H1 (cell line): ENCODE results near the gene VPS51. TPM values are rescaled to one million over a fixed set of nuclear protein-coding genes. Genes with fewer than 3 reads are reported as not detected.

Experiments
- CTCF ChIA-PET: fragments of 300-600 bp; sonication (Branson Sonifier 250); formaldehyde crosslinking; loops from one replicate; lab custom pipeline; 2021; ENCODE audit not compliant: partially characterized antibody; lab: Charles Lee
- POLR2A ChIA-PET: fragments of 300-600 bp; sonication (Branson Sonifier 250); formaldehyde crosslinking; loops from one replicate; lab custom pipeline; 2021; ENCODE audit warnings: inconsistent platforms; ENCODE audit not compliant: partially characterized antibody; lab: Charles Lee
- DNase-seq, 2 experiments: peaks; one replicate each; pipeline versions ENCODE4 v3.0.0 to v3.0.0-alpha.2; 2010 to 2022; ENCODE audit warnings: low spot score in 2 of 2, low read depth in 1 of 2, mixed read lengths in 1 of 2
- FAIRE-seq: peaks from 2 replicates; lab custom pipeline; 2011; peaks lifted over from hg19 to GRCh38; lab: Jason Lieb, UNC
- H2AFZ ChIP-seq: 2 replicates; pipeline ENCODE4 v1.8.1; 2012; ENCODE audit warnings: low read length, inconsistent platforms
- H2AK5ac ChIP-seq: 2 replicates; pipeline ENCODE4 v1.6.1; 2013; ENCODE audit warnings: low read depth, low read length
- H2BK120ac ChIP-seq: replicated peaks from 2 replicates; pipeline ENCODE3; 2013; ENCODE audit warnings: low read depth, low read length, inconsistent platforms
- H2BK12ac ChIP-seq: 2 replicates; pipeline ENCODE4 v1.6.1; 2013; ENCODE audit warnings: low read depth, low read length
- H2BK15ac ChIP-seq: 2 replicates; pipeline ENCODE4 v1.6.1; 2013; ENCODE audit warnings: low read length
- H2BK20ac ChIP-seq: 2 replicates; pipeline ENCODE4 v1.6.1; 2013; ENCODE audit warnings: low read length
- H2BK5ac ChIP-seq: 2 replicates; pipeline ENCODE4 v1.6.1; 2013; ENCODE audit warnings: low read depth, low read length
- H3K14ac ChIP-seq: 2 replicates; pipeline ENCODE4 v1.6.1; 2013; ENCODE audit warnings: inconsistent platforms; ENCODE audit not compliant: insufficient read length
- H3K18ac ChIP-seq: 2 replicates; pipeline ENCODE4 v1.6.1; 2013; ENCODE audit warnings: low read length; ENCODE audit errors: extremely low read depth
- H3K23ac ChIP-seq: 2 replicates; pipeline ENCODE4 v1.6.1; 2013; ENCODE audit warnings: inconsistent platforms; ENCODE audit not compliant: insufficient read length
- H3K23me2 ChIP-seq: 2 replicates; pipeline ENCODE4 v1.6.1; 2013; ENCODE audit warnings: low read depth, low read length
- H3K27ac ChIP-seq: 2 replicates; pipeline ENCODE4 v1.6.1; 2011; ENCODE audit warnings: low read depth, low read length, inconsistent platforms
- H3K27me3 ChIP-seq, 4 experiments: replicated peaks in 1 of 4; 1 replicate in 1 of 4; 2 replicates in 3 of 4; pipeline versions ENCODE4 v1.6.1 to v1.8.1; 2011 to 2013; ENCODE audit warnings: low read length in 3 of 4, mild to moderate bottlenecking in 3 of 4, inconsistent platforms in 2 of 4, mixed read lengths in 2 of 4, moderate library complexity in 1 of 4; ENCODE audit not compliant: control insufficient read depth in 3 of 4, insufficient read depth in 3 of 4; ENCODE audit errors: extremely low read depth in 1 of 4
- H3K36me3 ChIP-seq, 4 experiments: 2 replicates each; pipeline versions ENCODE4 v1.6.1 to v1.8.1; 2011 to 2013; ENCODE audit warnings: mild to moderate bottlenecking in 4 of 4, low read length in 3 of 4, moderate library complexity in 2 of 4, control low read depth in 1 of 4, inconsistent platforms in 1 of 4; ENCODE audit not compliant: insufficient read depth in 4 of 4, control insufficient read depth in 2 of 4
- H3K4ac ChIP-seq: replicated peaks from 2 replicates; pipeline ENCODE3; 2013; ENCODE audit warnings: low read length, low read depth, mixed read lengths, inconsistent platforms; ENCODE audit not compliant: insufficient read length
- H3K4me1 ChIP-seq, 4 experiments: replicated peaks in 1 of 4; 1 replicate in 1 of 4; 2 replicates in 3 of 4; pipeline versions ENCODE4 v1.6.1 to v1.8.1; 2011 to 2013; ENCODE audit warnings: low read length in 3 of 4, inconsistent platforms in 2 of 4, mixed read lengths in 1 of 4; ENCODE audit not compliant: insufficient read depth in 4 of 4, control insufficient read depth in 3 of 4
- H3K4me2 ChIP-seq, 2 experiments: 2 replicates each; pipeline versions ENCODE4 v1.6.1 to v1.8.1; 2011 to 2013; ENCODE audit warnings: low read depth in 2 of 2, low read length in 2 of 2, control low read depth in 1 of 2, inconsistent platforms in 1 of 2, mild to moderate bottlenecking in 1 of 2; ENCODE audit not compliant: insufficient read depth in 1 of 2
- H3K4me3 ChIP-seq, 4 experiments: fragments of 200-600, 300-600 bp in 1 of 4; sonication (generic), shearing (Covaris generic), sonication (Bioruptor Twin) in 1 of 4; 2 replicates each; pipeline versions ENCODE4 v1.5.1 to v1.8.1; 2011 to 2016; ENCODE audit warnings: low read length in 4 of 4, low read depth in 3 of 4, control low read depth in 2 of 4, inconsistent platforms in 2 of 4, mild to moderate bottlenecking in 2 of 4, mixed read lengths in 1 of 4, moderate library complexity in 1 of 4; ENCODE audit not compliant: insufficient read depth in 2 of 4; ENCODE audit errors: extremely low read depth in 1 of 4
- H3K56ac ChIP-seq: replicated peaks from 2 replicates; pipeline ENCODE3; 2013; ENCODE audit warnings: low read depth, mild to moderate bottlenecking, mixed read lengths, low read length, inconsistent platforms; ENCODE audit not compliant: insufficient read length
- H3K79me1 ChIP-seq: 2 replicates; pipeline ENCODE4 v1.6.1; 2013; ENCODE audit warnings: low read depth, low read length, control low read depth
- H3K79me2 ChIP-seq, 2 experiments: 2 replicates each; pipeline versions ENCODE4 v1.6.1 to v1.8.1; 2012 to 2013; ENCODE audit warnings: low read length in 2 of 2, mild to moderate bottlenecking in 2 of 2, inconsistent platforms in 1 of 2; ENCODE audit not compliant: insufficient read depth in 2 of 2, control insufficient read depth in 1 of 2
- H3K9ac ChIP-seq, 4 experiments: replicated peaks in 1 of 4; 1 replicate in 1 of 4; 2 replicates in 3 of 4; pipeline versions ENCODE4 v1.6.1 to v1.8.1; 2011 to 2013; ENCODE audit warnings: low read depth in 3 of 4, low read length in 3 of 4, control low read depth in 2 of 4, mild to moderate bottlenecking in 2 of 4, moderate library complexity in 2 of 4, inconsistent platforms in 1 of 4; ENCODE audit errors: extremely low read depth in 1 of 4
- H3K9me3 ChIP-seq, 2 experiments: 2 replicates each; pipeline versions ENCODE4 v1.6.1 to v1.8.1; 2012 to 2013; ENCODE audit warnings: mild to moderate bottlenecking in 2 of 2, moderate library complexity in 2 of 2, control low read depth in 1 of 2, inconsistent platforms in 1 of 2, low read depth in 1 of 2, low read length in 1 of 2, mixed read lengths in 1 of 2; ENCODE audit not compliant: insufficient read depth in 2 of 2
- H4K20me1 ChIP-seq, 2 experiments: replicated peaks in 1 of 2; 2 replicates each; pipeline versions ENCODE3 to v1.8.1; 2011 to 2013; ENCODE audit warnings: inconsistent platforms in 2 of 2, low read length in 2 of 2, mild to moderate bottlenecking in 1 of 2; ENCODE audit not compliant: insufficient read depth in 2 of 2, control insufficient read depth in 1 of 2
- H4K5ac ChIP-seq: 2 replicates; pipeline ENCODE4 v1.6.1; 2013; ENCODE audit warnings: low read length, low read depth, mixed read lengths, inconsistent platforms; ENCODE audit not compliant: insufficient read length
- H4K8ac ChIP-seq: 2 replicates; pipeline ENCODE4 v1.8.0; 2013; ENCODE audit warnings: mild to moderate bottlenecking, moderate library complexity, low read length, inconsistent platforms; ENCODE audit not compliant: insufficient read depth; ENCODE audit errors: extremely low read depth
- H4K91ac ChIP-seq: replicated peaks from 2 replicates; pipeline ENCODE3; 2013; ENCODE audit warnings: low read length, mixed read lengths, inconsistent platforms; ENCODE audit not compliant: insufficient read length
- CHD2 ChIP-seq: IDR thresholded peaks from 2 replicates; pipeline ENCODE4 v1.6.1; 2012; ENCODE audit warnings: low read length, improper control_type of control experiment
- EP300 ChIP-seq, 2 experiments: IDR thresholded peaks; 1 replicate in 1 of 2; 2 replicates in 1 of 2; pipeline ENCODE4 v1.6.1; 2011 to 2012; ENCODE audit warnings: low read depth in 2 of 2, low read length in 2 of 2, mild to moderate bottlenecking in 2 of 2, borderline replicate concordance in 1 of 2, inconsistent platforms in 1 of 2, moderate library complexity in 1 of 2
- EZH2 ChIP-seq: fragments of 200-600 bp; sonication (generic); IDR thresholded peaks from 2 replicates; pipeline ENCODE4 v1.7.1; 2012; ENCODE audit warnings: low read depth, mild to moderate bottlenecking, moderate library complexity, low read length, inconsistent platforms; ENCODE audit not compliant: severe bottlenecking
- JUN ChIP-seq: IDR thresholded peaks from 2 replicates; pipeline ENCODE4 v1.6.1; 2011; ENCODE audit warnings: low read depth, mild to moderate bottlenecking, improper control_type of control experiment, low read length
- JUND ChIP-seq: IDR thresholded peaks from 2 replicates; pipeline ENCODE4 v1.6.1; 2011; ENCODE audit warnings: mild to moderate bottlenecking, improper control_type of control experiment, low read length
- POLR2AphosphoS5 ChIP-seq: IDR thresholded peaks from 2 replicates; pipeline ENCODE4 v1.6.1; 2011; ENCODE audit warnings: low read depth, low read length
- POU5F1 ChIP-seq: IDR thresholded peaks from 2 replicates; pipeline ENCODE4 v1.6.1; 2011; ENCODE audit warnings: low read depth, mild to moderate bottlenecking, low read length, moderate library complexity
- SIN3A ChIP-seq, 2 experiments: IDR thresholded peaks in 1 of 2; conservative IDR thresholded peaks in 1 of 2; 2 replicates each; pipeline ENCODE4 v1.6.1; 2011 to 2012; ENCODE audit warnings: low read length in 2 of 2, improper control_type of control experiment in 1 of 2, low read depth in 1 of 2, mild to moderate bottlenecking in 1 of 2
- SP2 ChIP-seq: IDR thresholded peaks from 2 replicates; pipeline ENCODE4 v1.6.1; 2012; ENCODE audit warnings: mild to moderate bottlenecking, low read length, inconsistent platforms
- SRF ChIP-seq: IDR thresholded peaks from 2 replicates; pipeline ENCODE4 v1.6.1; 2011; ENCODE audit warnings: mild to moderate bottlenecking, low read depth, low read length, moderate library complexity
- SUZ12 ChIP-seq: fragments of 200-600 bp; sonication (generic); IDR thresholded peaks from 2 replicates; pipeline ENCODE4 v1.6.1; 2012; ENCODE audit warnings: mild to moderate bottlenecking, inconsistent platforms, low read length, moderate library complexity, mixed read lengths
- USF2 ChIP-seq: IDR thresholded peaks from 2 replicates; pipeline ENCODE4 v1.6.1; 2011; ENCODE audit warnings: low read length, improper control_type of control experiment
- YY1 ChIP-seq: IDR thresholded peaks from 2 replicates; pipeline ENCODE4 v1.6.1; 2011; ENCODE audit warnings: low read depth, mild to moderate bottlenecking, low read length
- WGBS, 2 experiments: shearing (Covaris generic) in 1 of 2; methylation state at CpG; one replicate each; pipeline versions ENCODE4 v1.1.6 to v1.1.7; 2013 to 2015; ENCODE audit warnings: low lambda C conversion rate in 2 of 2, mixed read lengths in 2 of 2, inconsistent platforms in 1 of 2, low coverage in 1 of 2, missing lambda C conversion rate in 1 of 2; ENCODE audit not compliant: insufficient replicate concordance in 2 of 2, insufficient coverage in 1 of 2, insufficient read length in 1 of 2; ENCODE audit errors: extremely low coverage in 1 of 2, missing lambda C conversion rate in 1 of 2; 5-methylcytosine and 5-hydroxymethylcytosine counted together
- polyA plus RNA-seq, 7 experiments: library from polyadenylated mRNA; depleted of rRNA in 3 of 7; stranded (reverse) in 5 of 7; unstranded in 2 of 7; fragments of >200 nt in 5 of 7; fragments of 200-250 nt in 2 of 7; gene quantifications; 1 replicate in 5 of 7; 2 replicates in 1 of 7; 4 replicates in 1 of 7; pipeline versions ENCODE4 v1.2.1 to v1.2.3, GENCODE V29; 2011 to 2013; ENCODE audit warnings: missing spikeins in 2 of 7, mixed read lengths in 2 of 7
- total RNA-seq: library from RNA; stranded (reverse); fragmentation: NEBNext Ultra II Directional; extraction: Animal tissue kit (Norgen Biotek cat#: 25700); gene quantifications from 2 replicates; pipeline ENCODE4 v1.2.1, GENCODE V29; 2021

Gene VPS51
- total and polyA plus RNA-seq, 2 of the 8 experiments (the other 6 are each of a cell fraction or from before 2014, with no cell fraction given): 97.4 to 142 TPM

- Histone ChIP-seq H4K5ac (no peak overlapping the region), H3K4me1 (no peaks in the 10 kb centered on the region), H2BK15ac (no peak overlapping the region), H4K20me1 (no peaks in the 10 kb centered on the region), H3K27me3 (no peaks in the 10 kb centered on the region; a peak in 1 of 7 replicates), H3K9ac (peak overlapping the region in 1 of 4 experiments; percentile 20; a peak in 1 of 7 replicates), H3K23me2 (no peaks in the 10 kb centered on the region), H3K4me3 (no peak overlapping the region), H4K91ac (no peak overlapping the region), H3K56ac (no peak overlapping the region), H3K4me2 (no peak overlapping the region), H2BK120ac (no peak overlapping the region), H3K36me3 (no peaks in the 10 kb centered on the region), H3K27ac (no peak overlapping the region), H3K9me3 (no peaks in the 10 kb centered on the region), H2BK20ac (no peak overlapping the region), H3K23ac (no peak overlapping the region), H3K79me1 (no peaks in the 10 kb centered on the region), H4K8ac (no peak overlapping the region), H3K4ac (no peak overlapping the region), H3K14ac (no peak overlapping the region), H2BK5ac (no peak overlapping the region), H3K79me2 (no peaks in the 10 kb centered on the region), H2AK5ac (no peak overlapping the region; the same call in 1 of the 2 replicates), H3K18ac (no peak overlapping the region), H2AFZ (no peak overlapping the region), H2BK12ac (no peak overlapping the region)
- TF ChIP-seq CHD2: no peak
- no peak for TF ChIP-seq EP300 (IDR thresholded peaks at IDR 0.05; ENCODE audit: borderline replicate concordance in 1 of 2, low read depth in 2 of 2, low read length in 2 of 2)
- TF ChIP-seq JUND: no peak
- no peak for TF ChIP-seq POLR2AphosphoS5
- no peak for TF ChIP-seq SRF
- no peak for TF ChIP-seq YY1
- TF ChIP-seq SIN3A (conservative IDR thresholded peaks at IDR 0.05 in 1 of 2, IDR thresholded peaks at IDR 0.05 in 1 of 2; ENCODE audit: low read depth in 1 of 2, low read length in 2 of 2): no peak
- no peak for TF ChIP-seq POU5F1
- TF ChIP-seq EZH2: no peak
- TF ChIP-seq USF2: no peak
- TF ChIP-seq SP2: no peak
- TF ChIP-seq JUN: no peak
- no peak for TF ChIP-seq SUZ12
- FAIRE-seq (no peak), DNase-seq (no peak)
- ChIA-PET POLR2A (interaction anchor here (1.1 kb wide), 1 partner anchor 19 kb away, joined by 3 read pairs; no protein-coding TSS in a partner anchor), CTCF (interaction anchor here (0.6 to 4.2 kb wide), 8 partner anchors 10 to 1203 kb away, joined by 3 to 28 read pairs (median 4); partner anchors contain the start of gene TM7SF2)
- 62% methylated on average over 3 of the region's 3 CpGs; no CpG with 5 or more reads in 1 of the 2 experiments for WGBS, 2 experiments
Measured at GRCh38 chr11:65059523-65059922, 36.5 kb upstream of the VPS51 start.
